HEK293 (cell line): Measurements from ENCODE around the gene ENOX2.

Source experiments
- AEBP2 ChIP-seq: fragments of 450-650 bp; formaldehyde crosslinking; IDR thresholded peaks from 2 replicates; pipeline ENCODE4 v1.5.1; 2016; ENCODE audit warnings: missing biosample characterization, missing genetic modification characterization, borderline replicate concordance
- GLIS1 ChIP-seq: fragments of 450-650 bp; formaldehyde crosslinking; IDR thresholded peaks from 2 replicates; pipeline ENCODE4 v1.5.1; 2016; ENCODE audit warnings: missing biosample characterization, missing genetic modification characterization
- MZF1 ChIP-seq: fragments of 450-650 bp; formaldehyde crosslinking; IDR thresholded peaks from 2 replicates; pipeline ENCODE4 v1.5.1; 2017; ENCODE audit warnings: missing biosample characterization, missing genetic modification characterization, borderline replicate concordance
- OSR2 ChIP-seq: fragments of 450-650 bp; formaldehyde crosslinking; IDR thresholded peaks from 2 replicates; pipeline ENCODE4 v1.5.1; 2016; ENCODE audit warnings: missing biosample characterization, missing genetic modification characterization
- RBAK ChIP-seq: fragments of 450-650 bp; formaldehyde crosslinking; IDR thresholded peaks from 2 replicates; pipeline ENCODE4 v1.5.1; 2016; ENCODE audit warnings: missing biosample characterization, missing genetic modification characterization
- REST ChIP-seq: fragments of 450-650 bp; formaldehyde crosslinking; IDR thresholded peaks from 2 replicates; pipeline ENCODE4 v1.5.1; 2016; ENCODE audit warnings: missing biosample characterization, missing genetic modification characterization
- ZBTB17 ChIP-seq: fragments of 450-650 bp; formaldehyde crosslinking; IDR thresholded peaks from 2 replicates; pipeline ENCODE4 v1.5.1; 2016; ENCODE audit warnings: missing biosample characterization, missing genetic modification characterization
- ZBTB8A ChIP-seq: fragments of 450-650 bp; formaldehyde crosslinking; IDR thresholded peaks from 2 replicates; pipeline ENCODE4 v1.5.1; 2016; ENCODE audit warnings: missing biosample characterization, missing genetic modification characterization
- ZNF133 ChIP-seq: fragments of 450-650 bp; formaldehyde crosslinking; IDR thresholded peaks from 2 replicates; pipeline ENCODE4 v1.5.1; 2016; ENCODE audit warnings: missing biosample characterization, missing genetic modification characterization
- ZNF140 ChIP-seq: fragments of 450-650 bp; formaldehyde crosslinking; IDR thresholded peaks from 2 replicates; pipeline ENCODE4 v1.5.1; 2016; ENCODE audit warnings: missing biosample characterization, missing genetic modification characterization
- ZNF169 ChIP-seq: fragments of 450-650 bp; formaldehyde crosslinking; IDR thresholded peaks from 2 replicates; pipeline ENCODE4 v1.5.1; 2016; ENCODE audit warnings: missing biosample characterization, missing genetic modification characterization
- ZNF174 ChIP-seq: fragments of 450-650 bp; formaldehyde crosslinking; IDR thresholded peaks from 2 replicates; pipeline ENCODE4 v1.5.0; 2017; ENCODE audit warnings: missing biosample characterization, mild to moderate bottlenecking, missing genetic modification characterization
- ZNF341 ChIP-seq: fragments of 450-650 bp; formaldehyde crosslinking; IDR thresholded peaks from 2 replicates; pipeline ENCODE4; 2016; ENCODE audit warnings: low read depth, missing biosample characterization, missing genetic modification characterization
- ZNF354C ChIP-seq: fragments of 450-650 bp; formaldehyde crosslinking; IDR thresholded peaks from 2 replicates; pipeline ENCODE4 v1.5.1; 2016; ENCODE audit warnings: missing biosample characterization, missing genetic modification characterization, low read depth, borderline replicate concordance
- ZNF561 ChIP-seq: fragments of 450-650 bp; IDR thresholded peaks from 2 replicates; pipeline ENCODE4 v1.5.1; 2018; ENCODE audit warnings: missing biosample characterization, missing genetic modification characterization, borderline replicate concordance
- ZNF629 ChIP-seq: fragments of 450-650 bp; formaldehyde crosslinking; IDR thresholded peaks from 2 replicates; pipeline ENCODE4 v1.5.1; 2017; ENCODE audit warnings: missing biosample characterization, missing genetic modification characterization
- ZNF664 ChIP-seq: fragments of 450-650 bp; formaldehyde crosslinking; IDR thresholded peaks from 2 replicates; pipeline ENCODE4 v1.5.1; 2016; ENCODE audit warnings: missing biosample characterization, missing genetic modification characterization
- ZNF701 ChIP-seq: fragments of 450-650 bp; formaldehyde crosslinking; IDR thresholded peaks from 2 replicates; pipeline ENCODE4 v1.5.1; 2016; ENCODE audit warnings: missing biosample characterization, missing genetic modification characterization
- ZNF792 ChIP-seq: fragments of 450-650 bp; formaldehyde crosslinking; IDR thresholded peaks from 2 replicates; pipeline ENCODE4 v1.5.1; 2016; ENCODE audit warnings: missing biosample characterization, missing genetic modification characterization
- ZNF837 ChIP-seq: fragments of 450-650 bp; formaldehyde crosslinking; IDR thresholded peaks from 2 replicates; pipeline ENCODE4 v1.5.1; 2016; ENCODE audit warnings: missing biosample characterization, missing genetic modification characterization
- ZSCAN30 ChIP-seq: fragments of 450-650 bp; IDR thresholded peaks from 2 replicates; pipeline ENCODE4 v1.5.1; 2018; ENCODE audit warnings: missing biosample characterization, mild to moderate bottlenecking, missing genetic modification characterization, moderate library complexity
- ZSCAN4 ChIP-seq: fragments of 450-650 bp; formaldehyde crosslinking; IDR thresholded peaks from 2 replicates; pipeline ENCODE4 v1.5.1; 2017; ENCODE audit warnings: missing biosample characterization, missing genetic modification characterization
- ZXDB ChIP-seq: fragments of 450-650 bp; formaldehyde crosslinking; IDR thresholded peaks from 2 replicates; pipeline ENCODE4 v1.5.1; 2016; ENCODE audit warnings: missing biosample characterization, missing genetic modification characterization
- TF ChIP-seq, protein P1 (sequence below): fragments of 450-650 bp; formaldehyde crosslinking; IDR thresholded peaks from 2 replicates; pipeline ENCODE4 v1.5.1; 2016; ENCODE audit warnings: missing biosample characterization, missing genetic modification characterization

The ENOX2 gene

DNA sequence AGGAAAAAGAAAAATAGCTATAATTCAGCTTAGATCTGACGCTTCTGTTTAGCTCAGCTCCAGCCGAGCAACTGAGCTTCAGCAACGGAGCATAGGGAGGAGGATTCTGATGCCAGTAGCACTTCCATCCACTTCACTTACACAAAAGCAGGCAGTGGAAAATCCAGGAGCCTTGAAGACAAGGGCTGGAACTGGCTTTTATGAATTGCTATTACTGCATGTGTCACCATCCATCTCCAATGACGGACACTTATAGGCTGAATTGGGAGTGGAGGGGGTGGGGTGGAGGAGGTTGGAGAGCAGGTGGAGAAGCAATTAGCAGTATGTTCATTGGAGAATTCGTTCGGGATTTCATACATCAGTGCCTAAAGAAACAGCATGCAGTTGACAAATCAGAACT lies 15.6 kb downstream of the ENOX2 start (continued):
- 0 out of 2 replicates have a peak, but pooled peaks have one; percentile 29 for TF ChIP-seq ZSCAN30 (tag by site-specific recombination)
- TF ChIP-seq REST, result no peak
- no peak for TF ChIP-seq ZNF792 (tag by site-specific recombination)
- TF ChIP-seq ZNF174, result no peak
- TF ChIP-seq, protein P1, sequence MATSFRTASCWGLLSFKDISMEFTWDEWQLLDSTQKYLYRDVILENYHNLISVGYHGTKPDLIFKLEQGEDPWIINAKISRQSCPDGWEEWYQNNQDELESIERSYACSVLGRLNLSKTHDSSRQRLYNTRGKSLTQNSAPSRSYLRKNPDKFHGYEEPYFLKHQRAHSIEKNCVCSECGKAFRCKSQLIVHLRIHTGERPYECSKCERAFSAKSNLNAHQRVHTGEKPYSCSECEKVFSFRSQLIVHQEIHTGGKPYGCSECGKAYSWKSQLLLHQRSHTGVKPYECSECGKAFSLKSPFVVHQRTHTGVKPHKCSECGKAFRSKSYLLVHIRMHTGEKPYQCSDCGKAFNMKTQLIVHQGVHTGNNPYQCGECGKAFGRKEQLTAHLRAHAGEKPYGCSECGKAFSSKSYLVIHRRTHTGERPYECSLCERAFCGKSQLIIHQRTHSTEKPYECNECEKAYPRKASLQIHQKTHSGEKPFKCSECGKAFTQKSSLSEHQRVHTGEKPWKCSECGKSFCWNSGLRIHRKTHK (tag by site-specific recombination), result no peak
- no peak for TF ChIP-seq RBAK (tag by site-specific recombination)
- no peak for TF ChIP-seq ZNF140
- TF ChIP-seq ZNF664 (tag by site-specific recombination), result peak; percentile 59; the same call in 1 of the 2 replicates
- no peak for TF ChIP-seq ZNF133 (tag by site-specific recombination)
- TF ChIP-seq ZXDB (tag by site-specific recombination), result no peak
- TF ChIP-seq ZSCAN4 (tag by site-specific recombination), result no peak
- TF ChIP-seq ZNF354C, result no peak
- no peak for TF ChIP-seq ZNF701 (tag by site-specific recombination)
- peak; percentile 63 for TF ChIP-seq ZBTB17 (tag by site-specific recombination)
- no peak for TF ChIP-seq ZNF561 (tag by site-specific recombination)
- peak; percentile 51 for TF ChIP-seq ZNF341
- no peak for TF ChIP-seq ZBTB8A (tag by site-specific recombination)
- no peak for TF ChIP-seq ZNF169 (tag by site-specific recombination)
- TF ChIP-seq ZNF837, result no peak
- no peak for TF ChIP-seq ZNF629
- peak; percentile 94 for TF ChIP-seq OSR2 (tag by site-specific recombination)
- TF ChIP-seq MZF1 (tag by site-specific recombination), result no peak
- TF ChIP-seq AEBP2 (tag by site-specific recombination), result no peak
- TF ChIP-seq GLIS1 (tag by site-specific recombination), result no peak
